ENCODE data around the gene TRIP13. TPM values are rescaled to one million over a fixed set of nuclear protein-coding genes. Genes with fewer than 3 reads are reported as not detected.

TRIP13 gene
- total RNA-seq, 1 donor from 2014 or later = 18.2 TPM

GRCh38 chr5:848671-849111 lies 44.0 kb upstream of the TRIP13 start:
- H3K27ac Mint-ChIP-seq = no peak overlapping the region
- TF ChIP-seq, protein P1, sequence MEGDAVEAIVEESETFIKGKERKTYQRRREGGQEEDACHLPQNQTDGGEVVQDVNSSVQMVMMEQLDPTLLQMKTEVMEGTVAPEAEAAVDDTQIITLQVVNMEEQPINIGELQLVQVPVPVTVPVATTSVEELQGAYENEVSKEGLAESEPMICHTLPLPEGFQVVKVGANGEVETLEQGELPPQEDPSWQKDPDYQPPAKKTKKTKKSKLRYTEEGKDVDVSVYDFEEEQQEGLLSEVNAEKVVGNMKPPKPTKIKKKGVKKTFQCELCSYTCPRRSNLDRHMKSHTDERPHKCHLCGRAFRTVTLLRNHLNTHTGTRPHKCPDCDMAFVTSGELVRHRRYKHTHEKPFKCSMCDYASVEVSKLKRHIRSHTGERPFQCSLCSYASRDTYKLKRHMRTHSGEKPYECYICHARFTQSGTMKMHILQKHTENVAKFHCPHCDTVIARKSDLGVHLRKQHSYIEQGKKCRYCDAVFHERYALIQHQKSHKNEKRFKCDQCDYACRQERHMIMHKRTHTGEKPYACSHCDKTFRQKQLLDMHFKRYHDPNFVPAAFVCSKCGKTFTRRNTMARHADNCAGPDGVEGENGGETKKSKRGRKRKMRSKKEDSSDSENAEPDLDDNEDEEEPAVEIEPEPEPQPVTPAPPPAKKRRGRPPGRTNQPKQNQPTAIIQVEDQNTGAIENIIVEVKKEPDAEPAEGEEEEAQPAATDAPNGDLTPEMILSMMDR (conservative IDR thresholded peaks at IDR 0.05) = no peak

DNA sequence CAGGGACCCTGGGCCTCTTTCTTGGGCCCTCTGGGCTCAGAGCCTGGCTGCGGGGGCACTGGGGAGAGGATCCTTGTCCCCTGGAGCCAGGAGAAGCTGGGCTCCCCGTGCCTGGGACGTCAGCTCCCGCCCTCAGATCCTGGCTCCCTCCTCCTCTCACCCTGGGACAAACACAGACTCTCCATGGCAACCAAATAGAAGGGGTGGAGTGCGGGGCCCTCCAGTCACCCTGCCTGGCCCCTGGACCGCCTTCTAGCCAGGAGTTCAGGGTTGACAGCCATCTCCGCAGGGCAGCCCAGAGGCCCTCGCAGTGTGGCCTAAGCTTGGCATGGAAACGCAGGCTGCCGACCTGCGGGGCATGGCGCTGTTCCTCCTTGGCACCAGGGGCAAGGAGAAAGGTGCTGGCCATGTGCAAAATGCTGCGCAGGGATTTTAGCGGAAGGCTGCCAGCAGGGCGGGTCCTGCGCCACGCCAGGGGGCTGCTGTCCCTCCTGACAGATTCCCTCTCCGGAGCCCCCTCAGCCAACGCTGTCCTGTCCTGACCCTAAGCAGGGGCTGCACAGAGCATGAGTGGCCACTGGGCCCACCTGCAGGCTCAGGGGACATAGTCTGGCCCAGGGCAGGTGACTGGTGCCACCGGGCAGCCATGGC lies 42.9 kb upstream of the TRIP13 start:
- no peak overlapping the region for H3K4me3 Mint-ChIP-seq
- H3K36me3 Mint-ChIP-seq = no peaks in the 10 kb centered on the region
- no peaks in the 10 kb centered on the region for H3K9me3 Mint-ChIP-seq
- peaks cover 5% of the 10 kb centered on the region for H3K4me1 Mint-ChIP-seq (ENCODE audit: unreplicated experiment)
- no peaks in the 10 kb centered on the region for H3K27me3 Mint-ChIP-seq
- TF ChIP-seq, protein P1 (conservative IDR thresholded peaks at IDR 0.05) = no peak
- no peak overlapping the region for H3K27ac Mint-ChIP-seq
- DNase-seq (ENCODE audit: extremely low spot score, unreplicated experiment) = no peak

More at GRCh38 chr5:848671-849111, 44.0 kb upstream of the TRIP13 start:
- Mint-ChIP-seq H3K27me3 (no peaks in the 10 kb centered on the region), H3K4me3 (no peak overlapping the region), H3K36me3 (no peaks in the 10 kb centered on the region), H3K9me3 (no peaks in the 10 kb centered on the region), H3K4me1 (ENCODE audit: unreplicated experiment) (peaks cover 5% of the 10 kb centered on the region)
- no peak for DNase-seq (ENCODE audit: extremely low spot score, unreplicated experiment)

DNA sequence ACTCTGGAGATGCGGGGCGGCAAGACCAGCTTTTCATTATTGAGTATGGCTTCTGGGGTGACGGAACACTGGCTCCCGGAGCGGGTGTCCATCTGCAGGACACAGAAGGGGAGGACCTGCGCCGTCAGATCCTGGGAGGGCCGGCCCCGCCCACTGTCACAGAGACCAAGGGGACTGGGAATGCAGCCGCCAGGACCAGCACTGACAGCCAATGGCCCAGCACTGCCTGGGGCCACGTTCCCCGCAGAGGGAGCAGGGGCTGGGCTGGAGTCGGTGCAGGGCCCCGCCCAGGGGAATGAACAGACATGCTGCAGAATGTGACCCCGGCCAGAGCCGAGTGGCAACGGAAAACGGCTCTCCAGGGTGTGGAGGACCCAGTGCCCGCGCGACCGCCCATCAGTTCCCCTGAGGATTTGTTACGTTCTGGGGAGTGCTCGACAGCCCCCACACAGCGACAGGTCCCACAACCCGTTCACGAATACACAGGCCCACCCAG lies 42.1 kb upstream of the TRIP13 start, which contains the start of gene ZDHHC11:
Gene ZDHHC11, minus strand, starts transcription at position 476 of the 496 bp plus-strand sequence. Its CDS starts 384 bp downstream, at position 92.
- TF ChIP-seq, protein P1 (conservative IDR thresholded peaks at IDR 0.05) = no peak
- Mint-ChIP-seq H3K36me3 (no peaks in the 10 kb centered on the region), H3K27me3 (no peaks in the 10 kb centered on the region), H3K4me1 (ENCODE audit: unreplicated experiment) (peaks cover 5% of the 10 kb centered on the region), H3K27ac (no peak within 1 kb of the TSS), H3K9me3 (no peaks in the 10 kb centered on the region), H3K4me3 (no peak within 1 kb of the TSS)
- no peak for DNase-seq (ENCODE audit: extremely low spot score, unreplicated experiment)

- Mint-ChIP-seq H3K27me3 (no peaks in the 10 kb centered on the region), H3K27ac (no peak overlapping the region), H3K9me3 (no peaks in the 10 kb centered on the region), H3K4me3 (no peak overlapping the region), H3K36me3 (no peaks in the 10 kb centered on the region), H3K4me1 (ENCODE audit: unreplicated experiment) (peaks cover 5% of the 10 kb centered on the region)
- no peak for DNase-seq (ENCODE audit: extremely low spot score, unreplicated experiment)
- TF ChIP-seq, protein P1 (conservative IDR thresholded peaks at IDR 0.05) = no peak
Observed at GRCh38 chr5:851076-851475, 41.6 kb upstream of the TRIP13 start.

DNA sequence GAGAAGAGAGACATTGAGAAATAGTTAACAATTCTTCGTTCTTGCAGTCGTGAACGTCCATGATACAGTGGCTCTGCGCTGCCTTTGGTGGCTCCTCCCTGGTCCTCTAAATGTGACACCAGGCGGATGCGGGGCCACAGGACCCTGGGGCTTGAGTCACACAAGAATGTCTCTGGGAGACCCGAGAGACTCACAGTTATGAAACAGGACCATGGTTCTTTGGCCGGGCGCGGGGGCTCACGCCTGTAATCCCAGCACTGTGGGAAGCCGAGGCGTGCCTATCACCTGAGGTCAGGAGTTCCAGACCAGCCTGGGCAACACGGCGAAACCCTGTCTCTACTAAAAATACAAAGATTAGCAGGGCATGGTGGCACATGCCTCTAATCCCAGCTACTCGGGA lies 41.1 kb upstream of the TRIP13 start:
- Mint-ChIP-seq H3K9me3 (no peaks in the 10 kb centered on the region), H3K36me3 (no peaks in the 10 kb centered on the region), H3K27me3 (no peaks in the 10 kb centered on the region), H3K4me1 (ENCODE audit: unreplicated experiment) (peaks cover 5% of the 10 kb centered on the region), H3K27ac (no peak overlapping the region), H3K4me3 (no peak overlapping the region)
- no peak for DNase-seq (ENCODE audit: extremely low spot score, unreplicated experiment)
- TF ChIP-seq, protein P1 (conservative IDR thresholded peaks at IDR 0.05) = no peak
